ACHN (cell line): Measurements from ENCODE around the gene YBX3.

ENCODE experiments used
- DNase-seq: peaks from one replicate; pipeline ENCODE4 v3.0.0-alpha.2; 2015
- in situ Hi-C: cut with HindIII; loops from 2 replicates; pipeline ENCODE4 v1.10.0; 2017; ENCODE audit warnings: low sequenced_read_pairs, low pct_ligation_motif_present, low pct_unique_long_range_greater_than_20kb

YBX3 gene

DNA sequence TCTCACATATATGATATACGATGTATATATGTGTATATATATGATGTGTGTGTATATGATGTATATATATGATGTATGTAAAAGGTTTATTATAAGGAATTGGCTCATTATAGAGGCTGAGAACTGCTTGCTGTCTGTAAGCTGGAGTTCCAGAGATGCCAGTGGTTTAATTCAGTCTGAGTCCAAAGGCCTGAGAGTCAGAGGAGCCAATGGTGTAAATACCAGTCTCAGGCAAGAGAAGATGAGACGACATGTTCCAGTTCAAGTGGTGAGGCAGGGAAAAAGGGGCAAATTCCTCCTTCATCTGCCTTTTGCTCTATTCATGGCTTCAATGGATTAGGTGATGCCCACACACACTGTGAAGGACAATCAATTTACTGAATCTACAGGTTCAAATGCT is 32.2 kb downstream of the YBX3 start:
- in situ Hi-C loops = no loop called here
- DNase-seq = no peak

- in situ Hi-C loops = no loop called here
- DNase-seq = no peak
Measured at GRCh38 chr12:10689146-10689545, 34.0 kb downstream of the YBX3 start.

DNA sequence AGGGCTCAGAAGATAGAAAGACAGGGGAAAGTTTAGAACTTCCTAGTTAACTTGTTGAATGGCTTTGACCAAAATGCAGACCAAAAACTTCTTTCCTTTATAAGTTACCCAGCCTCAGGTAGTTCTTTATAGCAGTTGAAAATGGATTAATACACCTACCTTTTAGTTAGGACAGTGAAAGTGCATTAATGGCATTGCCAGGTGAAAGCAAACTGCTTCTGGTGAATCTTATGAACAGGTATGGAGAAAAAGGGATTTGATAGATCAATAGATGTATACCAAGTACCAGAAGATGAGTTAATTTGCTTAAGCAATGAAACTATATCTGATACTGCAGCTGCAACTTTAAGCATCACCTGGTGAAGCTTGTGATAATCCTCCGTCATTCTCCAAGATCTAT is 35.1 kb downstream of the YBX3 start:
- DNase-seq = no peak
- in situ Hi-C loops = no loop called here

DNA sequence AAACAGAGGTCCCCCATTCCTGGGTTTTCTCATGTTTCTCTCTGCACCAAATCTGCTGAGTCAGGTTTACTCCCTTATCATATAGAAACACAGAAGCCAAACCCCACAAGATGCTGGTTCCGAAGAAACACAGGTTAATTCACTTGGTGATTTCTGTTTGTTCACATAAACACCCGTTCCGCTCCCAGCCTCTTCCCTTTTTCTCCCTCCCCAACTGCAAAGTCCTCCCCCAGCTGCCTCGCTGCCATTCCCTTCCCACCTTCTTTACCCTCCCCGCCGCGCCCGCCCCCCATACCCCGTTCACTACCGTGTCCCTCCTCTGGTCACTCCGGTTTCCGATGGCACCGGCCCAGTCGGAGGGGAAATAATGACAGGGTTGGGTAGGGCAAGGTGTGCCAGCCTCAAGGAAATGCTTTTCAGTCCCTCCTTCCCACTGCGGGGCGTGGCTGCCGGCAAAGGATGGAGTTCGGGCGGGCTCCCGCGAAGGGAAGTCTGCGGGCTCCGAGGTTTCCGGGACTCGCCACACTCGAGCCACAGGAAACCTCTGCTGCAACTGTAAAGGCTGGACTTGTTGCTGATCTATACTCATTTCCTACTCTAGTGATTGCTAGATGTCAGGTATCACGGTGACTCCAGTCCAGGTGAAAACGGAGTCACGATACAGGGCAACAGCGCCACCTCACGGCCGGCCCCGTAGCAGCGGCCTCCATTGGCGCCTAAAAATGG is 49.3 kb downstream of the YBX3 start, which contains the start of gene STYK1:
STYK1 (minus strand) TSS at position 394 of the 726 bp plus-strand sequence. CDS start 39,434 bp downstream, outside the sequence.
- in situ Hi-C loops = no loop called here
- DNase-seq = peak; percentile 82

DNA sequence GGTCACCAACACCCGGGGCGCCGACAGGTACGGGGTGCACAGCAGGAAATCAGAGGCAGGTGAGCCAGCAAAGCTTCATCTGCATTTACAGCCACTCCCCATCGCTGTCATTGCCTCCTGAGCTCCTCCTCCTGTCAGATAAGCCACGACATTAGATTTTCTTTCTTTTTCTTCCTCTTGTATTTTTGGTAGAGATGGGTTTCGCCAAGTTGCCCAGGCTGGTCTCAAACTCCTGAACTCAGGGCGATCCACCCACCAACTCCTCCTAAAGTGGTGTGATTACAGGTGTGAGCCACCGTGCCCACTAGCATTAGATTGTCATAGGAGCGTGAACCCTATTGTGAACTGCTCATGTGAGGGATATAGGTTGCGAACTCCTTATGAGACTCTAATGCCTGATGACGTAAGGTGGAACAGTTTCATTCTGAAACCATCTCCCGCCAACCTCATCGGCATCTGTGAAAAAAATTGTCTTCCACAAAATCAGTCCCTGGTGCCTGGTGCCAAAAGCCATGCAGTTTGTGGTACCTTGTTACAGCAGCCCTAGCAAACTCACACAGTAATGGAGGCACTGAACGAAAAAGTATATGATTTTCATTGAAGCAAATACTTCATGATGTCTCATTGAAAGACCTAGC is 50.8 kb downstream of the YBX3 start:
- in situ Hi-C loops = no loop called here
- DNase-seq = no peak

DNA sequence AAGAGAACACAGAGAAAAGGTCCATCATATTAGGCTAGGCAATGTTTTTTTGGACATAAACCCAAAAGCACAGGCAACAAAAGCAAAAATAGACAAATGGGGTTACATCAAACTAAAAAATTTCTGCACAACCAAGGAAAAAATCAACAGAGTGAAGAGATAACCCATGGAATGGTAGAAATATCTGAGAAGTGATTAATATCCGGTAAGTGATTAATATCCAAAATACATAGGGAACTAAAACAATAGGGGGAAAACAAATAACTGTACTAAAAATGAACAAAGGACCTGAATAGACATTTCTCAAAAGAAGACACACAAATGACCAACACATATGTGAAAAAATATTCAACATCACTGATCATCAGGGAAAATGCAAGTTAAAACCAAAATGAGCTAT is 53.6 kb downstream of the YBX3 start:
- DNase-seq = no peak
- in situ Hi-C loops = no loop called here

DNA sequence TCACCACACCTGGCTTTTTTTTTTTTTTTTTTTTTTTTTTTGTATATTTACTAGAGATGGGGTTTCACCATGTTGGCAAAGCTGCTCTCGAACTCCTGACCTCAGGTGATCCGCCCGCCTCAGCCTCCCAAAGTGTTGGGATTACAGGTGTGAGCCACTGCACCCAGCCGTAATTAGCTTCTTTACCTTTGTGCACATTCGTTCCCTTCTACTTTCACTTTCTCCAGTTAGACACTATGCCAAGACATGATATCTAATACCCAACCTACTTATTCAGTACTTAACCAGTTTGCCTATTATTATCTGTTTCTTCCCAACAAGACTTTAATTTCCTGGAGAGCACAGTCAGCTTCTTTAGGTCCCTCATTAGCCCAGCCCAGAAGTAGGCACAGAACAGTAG is 54.6 kb downstream of the YBX3 start:
- in situ Hi-C loops = no loop called here
- peak; percentile 39 for DNase-seq

GRCh38 chr12:10667581-10667980 is 55.5 kb downstream of the YBX3 start:
- in situ Hi-C loops = no loop called here
- no peak for DNase-seq

- in situ Hi-C loops = no loop called here
- no peak for DNase-seq
Measured at GRCh38 chr12:10664499-10664898, 58.6 kb downstream of the YBX3 start.

GRCh38 chr12:10663869-10664268 is 59.3 kb downstream of the YBX3 start:
- in situ Hi-C loops = no loop called here
- DNase-seq = no peak

DNA sequence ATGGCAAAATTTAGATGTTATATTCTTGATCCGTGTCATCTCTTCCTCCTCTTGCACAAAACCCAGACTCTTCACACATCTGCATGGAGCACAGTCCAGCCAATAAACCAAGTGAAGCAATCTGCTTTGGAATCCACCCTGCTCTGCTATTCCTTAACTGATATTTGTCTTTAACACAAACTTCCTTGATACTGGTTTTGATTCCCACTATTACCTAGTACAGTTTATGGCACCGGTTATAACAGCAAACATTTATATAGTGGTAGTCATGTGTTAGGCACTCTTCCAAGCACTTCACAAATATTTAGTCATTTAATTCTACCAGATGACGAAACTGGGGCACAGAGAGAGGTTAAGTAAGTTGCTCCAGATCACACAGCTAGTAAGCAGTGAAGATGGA is 61.8 kb downstream of the YBX3 start:
- in situ Hi-C loops = no loop called here
- DNase-seq = no peak

GRCh38 chr12:10654003-10654402 is 69.1 kb downstream of the YBX3 start:
- in situ Hi-C loops = no loop called here
- no peak for DNase-seq

DNA sequence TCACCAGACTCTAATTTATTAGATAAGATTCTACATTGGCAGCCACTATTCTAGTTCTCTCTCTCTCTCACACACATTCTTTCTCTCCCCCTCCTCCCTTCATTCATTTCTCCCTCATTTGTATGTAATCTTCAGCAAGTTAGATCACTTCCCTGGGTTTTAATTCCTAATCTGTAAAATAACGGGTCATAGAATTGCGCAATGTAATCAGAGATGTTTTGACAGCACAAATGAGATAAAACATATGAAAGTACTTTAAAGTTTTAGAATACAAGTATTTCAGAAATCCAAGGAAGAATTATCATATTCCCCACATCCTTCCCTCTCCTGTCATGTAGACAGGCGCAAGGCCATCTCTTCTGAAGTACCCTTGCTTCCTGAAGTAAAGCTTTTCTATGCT is 70.9 kb downstream of the YBX3 start:
- DNase-seq = no peak
- in situ Hi-C loops = no loop called here
